Jurkat, Clone E6-1 (cell line): Measurements from ENCODE around the gene STRIP2.
"Not testable (repeated sequence)": the region's sequence is repeated elsewhere in the genome, so short reads cannot be mapped to it uniquely, and the experiment has no call there.

ENCODE experiments used
- DNase-seq: peaks from one replicate; pipeline ENCODE4 v3.0.0-alpha.2; 2011; ENCODE audit warnings: low read depth, low spot score
- H3K4me3 ChIP-seq: 2 replicates; pipeline ENCODE4 v1.5.1; 2011; ENCODE audit warnings: mild to moderate bottlenecking, low read length, control low read depth, moderate library complexity

Gene STRIP2

GRCh38 chr7:129447445-129447844, 13.2 kb downstream of the STRIP2 start:
- not testable (repeated sequence) for DNase-seq, H3K4me3 ChIP-seq

GRCh38 chr7:129448608-129449007, 14.4 kb downstream of the STRIP2 start:
- DNase-seq, H3K4me3 ChIP-seq: not testable (repeated sequence)

- no peak overlapping the region for H3K4me3 ChIP-seq
- DNase-seq, result no peak
Observed at GRCh38 chr7:129450295-129450694, 16.1 kb downstream of the STRIP2 start.

GRCh38 chr7:129452589-129453231, 18.5 kb downstream of the STRIP2 start:
- no peak for DNase-seq
- no peak overlapping the region for H3K4me3 ChIP-seq

- DNase-seq, result no peak
- H3K4me3 ChIP-seq, result no peak overlapping the region
Observed at GRCh38 chr7:129453510-129454248, 19.4 kb downstream of the STRIP2 start.

- no peak for DNase-seq
- no peak overlapping the region for H3K4me3 ChIP-seq
Observed at GRCh38 chr7:129454249-129454551, 20.0 kb downstream of the STRIP2 start.

GRCh38 chr7:129456421-129456820, 22.2 kb downstream of the STRIP2 start:
- DNase-seq, result no peak
- no peak overlapping the region for H3K4me3 ChIP-seq

GRCh38 chr7:129457101-129457500, 22.9 kb downstream of the STRIP2 start:
- H3K4me3 ChIP-seq, result no peak overlapping the region
- no peak for DNase-seq

- no peak overlapping the region for H3K4me3 ChIP-seq
- DNase-seq, result no peak
Observed at GRCh38 chr7:129458171-129458570, 23.9 kb downstream of the STRIP2 start.

GRCh38 chr7:129461809-129462208, 27.6 kb downstream of the STRIP2 start:
- no peak overlapping the region for H3K4me3 ChIP-seq
- no peak for DNase-seq

GRCh38 chr7:129462420-129462819, 28.2 kb downstream of the STRIP2 start:
- no peak for DNase-seq

GRCh38 chr7:129464194-129464593, 30.0 kb downstream of the STRIP2 start:
- H3K4me3 ChIP-seq, result no peak overlapping the region
- DNase-seq, result no peak

More at GRCh38 chr7:129462420-129462819, 28.2 kb downstream of the STRIP2 start:
- no peak overlapping the region for H3K4me3 ChIP-seq

GRCh38 chr7:129465080-129465479, 30.8 kb downstream of the STRIP2 start:
- DNase-seq, result no peak
- H3K4me3 ChIP-seq, result no peak overlapping the region

GRCh38 chr7:129466796-129467195, 32.6 kb downstream of the STRIP2 start:
- DNase-seq, result no peak
- H3K4me3 ChIP-seq, result no peak overlapping the region

GRCh38 chr7:129468087-129468486, 33.9 kb downstream of the STRIP2 start:
- no peak for DNase-seq

GRCh38 chr7:129468547-129468946, 34.3 kb downstream of the STRIP2 start:
- DNase-seq, result no peak

More at GRCh38 chr7:129468087-129468486, 33.9 kb downstream of the STRIP2 start:
- H3K4me3 ChIP-seq, result no peak overlapping the region

GRCh38 chr7:129469930-129470329, 35.7 kb downstream of the STRIP2 start:
- no peak overlapping the region for H3K4me3 ChIP-seq
- DNase-seq, result no peak

More at GRCh38 chr7:129468547-129468946, 34.3 kb downstream of the STRIP2 start:
- no peak overlapping the region for H3K4me3 ChIP-seq

- no peak for DNase-seq
- no peak overlapping the region for H3K4me3 ChIP-seq
Observed at GRCh38 chr7:129470411-129470810, 36.2 kb downstream of the STRIP2 start.

- no peak overlapping the region for H3K4me3 ChIP-seq
- DNase-seq, result no peak
Observed at GRCh38 chr7:129471402-129471827, 37.2 kb downstream of the STRIP2 start.

GRCh38 chr7:129475931-129476330, 41.7 kb downstream of the STRIP2 start:
- DNase-seq, H3K4me3 ChIP-seq: not testable (repeated sequence)

- DNase-seq, result not testable (repeated sequence)
Observed at GRCh38 chr7:129476398-129476797, 42.2 kb downstream of the STRIP2 start.

More at GRCh38 chr7:129476398-129476797, 42.2 kb downstream of the STRIP2 start:
- H3K4me3 ChIP-seq, result not testable (repeated sequence)
